HG03521 (cell line): ENCODE measurements around the gene CMSS1.

Source experiments
- ATAC-seq: cut with Tn5 transposase; IDR thresholded peaks from one replicate; pipeline ENCODE4 v1.9.1; 2021; ENCODE audit warnings: mild to moderate bottlenecking, moderate library complexity; ENCODE audit not compliant: unreplicated experiment

CMSS1 gene

DNA sequence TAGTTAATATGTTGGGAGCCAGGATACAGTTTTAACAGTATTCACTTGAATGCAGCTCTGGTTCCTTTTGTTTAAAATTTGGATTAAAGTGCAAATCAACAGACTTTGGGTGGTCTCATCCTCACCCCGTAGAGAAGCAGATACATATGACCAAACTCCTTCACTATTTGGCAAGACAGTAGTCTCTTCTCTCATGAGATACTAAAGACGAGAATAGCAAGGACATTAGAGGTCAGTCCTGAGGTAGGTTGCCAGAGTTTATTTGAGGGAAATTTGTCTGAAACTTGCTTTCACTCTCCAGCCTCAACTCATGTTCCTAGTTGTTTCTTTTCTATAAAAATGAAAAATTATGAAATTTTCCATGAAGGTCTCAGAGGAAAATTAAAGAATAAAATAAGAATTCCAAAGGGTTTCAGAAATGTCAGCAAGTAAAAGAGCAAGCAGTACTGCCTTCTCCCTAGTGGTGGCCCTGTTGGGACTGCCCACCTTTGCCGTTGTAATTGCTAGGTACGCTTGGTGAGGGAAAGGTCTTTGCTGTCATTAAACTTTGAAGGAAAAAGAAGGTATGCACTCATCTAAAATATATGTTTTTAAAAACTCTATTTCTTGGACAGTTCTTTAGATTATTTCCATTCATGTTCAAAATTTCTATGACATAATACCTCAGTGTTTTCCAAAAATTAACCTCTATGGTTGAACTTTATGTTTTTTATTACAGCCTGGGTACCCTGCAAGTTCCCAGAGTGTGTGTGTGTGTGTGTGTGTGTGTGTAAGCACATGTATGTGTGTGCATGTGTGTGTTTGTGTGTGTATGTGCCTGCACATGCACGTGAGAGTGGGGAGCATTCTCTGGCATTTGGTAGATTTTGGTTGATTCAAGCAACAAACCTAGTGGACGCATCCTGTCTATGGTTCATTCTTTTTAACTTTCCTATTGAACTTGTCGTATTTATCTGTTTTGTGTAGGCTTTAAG is 111.4 kb downstream of the CMSS1 start:
- ATAC-seq, result no peak

- no peak for ATAC-seq
Measured at GRCh38 chr3:99929745-99930139, 112.1 kb downstream of the CMSS1 start.

DNA sequence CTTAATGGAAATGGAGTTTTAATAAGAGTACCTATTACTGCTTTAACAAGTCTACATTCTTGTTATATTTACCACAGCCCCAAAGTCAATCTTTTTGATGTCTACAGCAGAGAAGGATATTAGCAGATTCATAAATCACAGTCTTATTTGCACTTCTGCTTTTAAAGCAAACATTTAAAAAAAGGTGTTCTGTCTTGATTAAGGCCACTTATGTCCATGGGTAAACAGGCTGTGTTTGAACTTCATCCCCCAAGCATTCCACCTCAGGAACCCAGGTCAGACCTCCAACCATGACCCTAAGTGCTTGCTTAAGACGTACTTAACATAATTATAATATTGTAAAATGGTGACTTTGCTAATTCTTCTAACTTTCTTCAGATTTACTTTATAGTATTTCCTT is 113.4 kb downstream of the CMSS1 start:
- no peak for ATAC-seq

GRCh38 chr3:99933971-99934750 is 116.5 kb downstream of the CMSS1 start:
- ATAC-seq, result no peak

DNA sequence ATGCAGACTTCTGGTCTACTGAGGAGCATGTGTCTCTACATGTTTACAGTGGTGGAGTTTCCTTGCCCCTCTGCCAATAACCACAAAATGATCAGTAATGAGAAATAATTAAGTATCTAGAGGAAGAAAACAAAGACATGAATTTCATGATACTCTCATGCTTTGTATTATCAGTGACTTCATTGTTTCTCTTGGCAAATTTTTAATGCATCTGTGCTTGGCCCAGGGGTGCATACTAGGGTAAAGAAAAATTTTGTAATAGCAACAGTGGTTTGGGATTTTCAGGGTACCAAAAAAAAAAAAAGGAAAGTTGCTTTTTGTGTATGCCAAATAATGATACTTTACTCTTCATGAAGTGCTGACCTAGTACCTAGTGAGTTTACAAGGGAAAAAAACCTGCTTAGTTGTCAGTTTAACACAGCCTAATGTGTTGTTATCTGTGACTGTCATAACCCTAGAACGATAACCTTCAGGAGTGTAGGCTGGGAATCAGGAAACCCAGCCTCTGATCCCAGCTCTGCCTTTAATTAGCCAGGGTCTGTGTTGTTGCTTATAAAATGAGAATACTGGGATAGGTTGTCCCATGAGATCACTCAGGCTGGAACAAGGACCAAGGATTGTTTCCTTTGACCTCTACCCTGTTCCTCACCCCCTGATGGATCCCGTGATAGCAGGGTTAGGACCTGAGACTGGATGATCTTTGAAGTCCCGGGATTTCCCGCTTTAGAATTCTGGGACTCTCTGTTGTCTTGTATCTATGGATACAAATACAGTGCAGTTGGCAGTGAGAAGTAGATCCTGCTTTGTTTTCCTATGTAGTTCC is 117.5 kb downstream of the CMSS1 start:
- no peak for ATAC-seq

GRCh38 chr3:99938270-99938911 is 120.7 kb downstream of the CMSS1 start:
- no peak for ATAC-seq

GRCh38 chr3:99939876-99940275 is 122.2 kb downstream of the CMSS1 start:
- no peak for ATAC-seq

DNA sequence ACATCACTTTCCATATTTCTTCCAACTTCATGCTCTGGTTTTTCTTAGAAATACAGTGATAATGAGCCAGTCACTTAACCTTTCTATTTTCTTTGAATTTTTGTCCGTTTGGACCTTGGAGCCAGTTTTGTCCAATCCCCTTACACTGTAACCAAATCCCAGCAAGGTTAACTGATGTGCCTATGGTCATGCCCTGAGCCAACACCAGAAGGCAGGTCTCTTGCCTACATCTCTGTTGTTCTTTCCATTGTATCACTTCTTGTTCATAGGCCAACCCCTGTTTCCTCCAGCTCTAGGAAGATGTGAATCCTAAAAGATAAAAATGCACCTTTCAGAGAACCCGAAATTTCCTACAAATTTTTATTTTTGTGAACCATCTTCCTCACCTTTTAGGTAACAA is 122.7 kb downstream of the CMSS1 start:
- no peak for ATAC-seq

DNA sequence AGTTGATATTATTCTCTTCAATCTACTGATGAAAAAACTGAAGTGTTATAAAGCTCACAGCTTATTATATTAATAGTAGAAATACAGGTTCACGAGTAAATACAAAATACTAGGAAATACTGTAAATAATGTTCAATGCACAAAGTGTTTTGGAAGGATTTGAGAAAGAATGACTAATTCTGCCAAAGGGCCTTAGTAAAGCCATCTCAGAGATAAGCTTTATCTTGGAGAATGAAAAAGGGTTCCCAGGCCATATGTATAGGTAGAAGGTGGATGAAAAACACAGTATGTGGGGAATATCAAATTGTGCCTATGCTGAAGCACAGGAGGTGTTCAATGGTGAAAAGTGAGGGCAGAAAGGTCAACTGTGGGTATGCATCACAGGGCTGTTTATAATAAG is 123.5 kb downstream of the CMSS1 start:
- no peak for ATAC-seq

GRCh38 chr3:99943931-99944761 is 126.5 kb downstream of the CMSS1 start:
- no peak for ATAC-seq

GRCh38 chr3:99945328-99945995 is 127.8 kb downstream of the CMSS1 start:
- ATAC-seq, result no peak

- no peak for ATAC-seq
Measured at GRCh38 chr3:99947356-99947755, 129.7 kb downstream of the CMSS1 start.

- no peak for ATAC-seq
Measured at GRCh38 chr3:99948467-99949089, 130.9 kb downstream of the CMSS1 start.

DNA sequence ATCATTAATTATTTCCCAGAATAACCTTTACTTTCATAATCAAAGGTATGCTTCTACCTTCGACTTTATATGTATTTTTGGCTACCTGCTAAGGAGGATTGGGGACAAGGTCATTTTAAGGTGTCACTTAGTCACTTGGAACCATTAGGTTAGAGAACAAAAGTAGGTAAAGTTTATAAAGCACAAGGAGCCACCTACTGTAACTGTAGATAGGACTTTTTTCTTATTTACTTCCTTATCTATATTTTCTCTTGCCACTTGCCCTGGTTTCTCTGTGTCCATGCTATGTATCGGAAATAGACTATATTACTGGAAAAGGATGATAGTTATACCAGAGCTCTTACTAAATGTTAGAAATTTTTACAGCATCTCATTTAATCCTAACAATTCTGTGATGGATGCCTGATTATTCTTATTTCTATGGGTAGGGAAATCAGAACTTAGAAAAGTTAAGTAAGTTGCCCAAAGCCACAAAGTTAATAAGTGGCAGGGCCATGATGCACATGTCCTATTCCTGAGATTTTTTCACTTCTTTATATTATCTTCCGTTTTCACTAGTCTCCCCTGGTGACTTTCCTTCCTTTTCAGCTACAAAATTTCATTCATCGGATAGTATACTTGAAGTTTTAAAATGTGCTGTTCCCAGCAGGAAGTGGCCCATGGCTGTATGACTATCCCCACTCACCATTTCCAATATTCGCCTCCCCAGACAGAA is 132.5 kb downstream of the CMSS1 start:
- ATAC-seq, result no peak

GRCh38 chr3:99950921-99951320 is 133.3 kb downstream of the CMSS1 start:
- ATAC-seq, result no peak

GRCh38 chr3:99951701-99952100 is 134.0 kb downstream of the CMSS1 start:
- no peak for ATAC-seq

DNA sequence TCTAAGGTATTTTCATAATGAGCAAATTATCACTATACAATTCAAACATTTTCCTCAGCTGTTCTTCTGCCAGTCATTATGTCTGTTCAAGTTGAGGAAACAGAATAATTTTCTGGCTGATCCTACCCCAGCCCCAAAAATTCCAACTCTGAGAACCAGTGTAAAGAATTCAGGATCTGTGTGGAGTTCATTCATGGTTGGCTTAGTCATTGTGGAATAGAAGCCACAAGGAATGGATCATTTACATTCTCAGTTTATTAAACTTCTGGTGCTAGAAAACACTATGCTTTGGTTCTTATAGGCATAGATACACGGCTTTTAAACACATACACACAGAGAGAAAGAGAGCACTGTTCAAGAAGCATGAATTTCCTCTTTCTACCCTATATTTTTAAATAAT is 134.6 kb downstream of the CMSS1 start:
- ATAC-seq, result no peak

DNA sequence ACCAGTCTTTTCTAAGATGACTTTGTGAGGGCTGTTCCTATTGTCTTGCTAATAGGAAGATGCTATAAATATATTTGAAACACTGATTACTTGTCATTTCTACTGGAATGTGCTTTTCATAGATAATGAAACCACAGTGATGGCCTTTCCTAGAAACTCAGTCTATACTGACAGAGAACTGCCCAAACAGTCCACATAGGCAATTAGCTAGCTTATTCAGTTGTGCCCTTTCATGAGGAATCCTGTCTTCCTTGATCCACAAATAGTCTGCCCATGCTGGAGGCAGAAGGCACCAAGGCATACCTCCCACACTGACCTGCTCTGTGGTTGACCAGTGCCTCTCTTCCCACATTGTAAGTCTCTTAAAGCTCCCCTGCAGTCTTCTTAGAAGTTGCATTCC is 135.9 kb downstream of the CMSS1 start:
- ATAC-seq, result no peak
